ENCODE data around the gene STK17B.

Gene STK17B

GRCh38 chr2:196183528-196184231 is 12.3 kb upstream of the STK17B start:
- DNase-seq (ENCODE audit: low read depth) = no peak

- DNase-seq (ENCODE audit: low read depth) = no peak
Measured at GRCh38 chr2:196183172-196183473, 11.7 kb upstream of the STK17B start.

GRCh38 chr2:196182439-196183171 is 11.2 kb upstream of the STK17B start:
- no peak for DNase-seq (ENCODE audit: low read depth)

- no peak for DNase-seq (ENCODE audit: low read depth)
Measured at GRCh38 chr2:196181484-196181883, 10.1 kb upstream of the STK17B start.

- no peak for DNase-seq (ENCODE audit: low read depth)
Measured at GRCh38 chr2:196177124-196177523, 5.7 kb upstream of the STK17B start.

- no peak for DNase-seq (ENCODE audit: low read depth)
Measured at GRCh38 chr2:196176142-196176738, 4.9 kb upstream of the STK17B start.

GRCh38 chr2:196174404-196174803 is 3.0 kb upstream of the STK17B start:
- DNase-seq (ENCODE audit: low read depth) = no peak

GRCh38 chr2:196173505-196173904 is 2.1 kb upstream of the STK17B start:
- DNase-seq (ENCODE audit: low read depth) = no peak

GRCh38 chr2:196172951-196173350 is 1.6 kb upstream of the STK17B start:
- DNase-seq (ENCODE audit: low read depth) = no peak

- DNase-seq (ENCODE audit: low read depth) = no peak
Measured at GRCh38 chr2:196171946-196172345, 568 bp upstream of the STK17B start.

GRCh38 chr2:196170606-196171247 is 651 bp downstream of the STK17B start:
- DNase-seq (ENCODE audit: low read depth) = no peak

GRCh38 chr2:196170213-196170605 is 1.2 kb downstream of the STK17B start:
- DNase-seq (ENCODE audit: low read depth) = peak; percentile 53

- DNase-seq (ENCODE audit: low read depth) = no peak
Measured at GRCh38 chr2:196169516-196169915, 1.9 kb downstream of the STK17B start.

GRCh38 chr2:196168181-196168580 is 3.2 kb downstream of the STK17B start:
- no peak for DNase-seq (ENCODE audit: low read depth)

GRCh38 chr2:196167666-196168065 is 3.7 kb downstream of the STK17B start:
- no peak for DNase-seq (ENCODE audit: low read depth)

GRCh38 chr2:196166876-196167275 is 4.5 kb downstream of the STK17B start:
- no peak for DNase-seq (ENCODE audit: low read depth)

- DNase-seq (ENCODE audit: low read depth) = no peak
Measured at GRCh38 chr2:196165016-196165415, 6.4 kb downstream of the STK17B start.

- no peak for DNase-seq (ENCODE audit: low read depth)
Measured at GRCh38 chr2:196163285-196163684, 8.1 kb downstream of the STK17B start.

- DNase-seq (ENCODE audit: low read depth) = no peak
Measured at GRCh38 chr2:196162586-196163175, 8.7 kb downstream of the STK17B start.

GRCh38 chr2:196160946-196161345 is 10.4 kb downstream of the STK17B start:
- DNase-seq (ENCODE audit: low read depth) = no peak

GRCh38 chr2:196160101-196160500 is 11.3 kb downstream of the STK17B start:
- peak; percentile 78 for DNase-seq (ENCODE audit: low read depth)

GRCh38 chr2:196159221-196159892 is 12.0 kb downstream of the STK17B start:
- no peak for DNase-seq (ENCODE audit: low read depth)
